ENCODE results near the gene FAM131A.
A peak's percentile ranks its signal among the peaks of the same experiment; 100 is the strongest.

The FAM131A gene

DNA sequence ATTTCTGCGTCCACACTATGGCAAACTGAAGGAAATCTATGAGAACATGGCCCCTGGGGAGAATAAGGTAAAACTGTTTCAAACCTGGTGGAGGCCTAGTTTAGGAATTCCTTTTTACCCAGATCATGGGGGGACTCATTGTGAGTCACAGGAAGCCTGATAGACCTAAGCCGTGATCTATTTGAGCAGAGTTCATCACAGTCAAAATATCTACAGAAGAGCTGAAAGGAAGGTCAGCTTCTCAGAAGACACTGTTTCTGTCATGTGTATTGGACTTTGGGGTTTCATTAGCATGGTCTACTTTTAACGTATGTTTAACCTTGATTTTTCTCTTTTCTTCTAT lies 37.1 kb upstream of the FAM131A start:
- H3K79me2 ChIP-seq (ENCODE audit: insufficient read depth, low read length) = peaks cover 16% of the 10 kb centered on the region
- peak overlapping the region; percentile 89 for H3K4me3 ChIP-seq (ENCODE audit: insufficient read depth, low read length, poor library complexity, severe bottlenecking)
- no peaks in the 10 kb centered on the region for H3K27me3 ChIP-seq (ENCODE audit: low read length)
- no peak overlapping the region for H3K27ac ChIP-seq (ENCODE audit: low read depth, low read length)
- no peaks in the 10 kb centered on the region for H3K9me3 ChIP-seq (ENCODE audit: insufficient read depth, low read length)
- H4K20me1 ChIP-seq (ENCODE audit: low read depth, low read length) = no peaks in the 10 kb centered on the region
- peaks cover 7% of the 10 kb centered on the region; the same call in 1 of the 2 replicates for H3K36me3 ChIP-seq (ENCODE audit: low read length)
- H3F3A ChIP-seq (ENCODE audit: insufficient read depth) = no peaks in the 10 kb centered on the region
- no peak for TF ChIP-seq EZH2phosphoT487 (conservative IDR thresholded peaks at IDR 0.05; ENCODE audit: low read length)
- TF ChIP-seq, protein P1, sequence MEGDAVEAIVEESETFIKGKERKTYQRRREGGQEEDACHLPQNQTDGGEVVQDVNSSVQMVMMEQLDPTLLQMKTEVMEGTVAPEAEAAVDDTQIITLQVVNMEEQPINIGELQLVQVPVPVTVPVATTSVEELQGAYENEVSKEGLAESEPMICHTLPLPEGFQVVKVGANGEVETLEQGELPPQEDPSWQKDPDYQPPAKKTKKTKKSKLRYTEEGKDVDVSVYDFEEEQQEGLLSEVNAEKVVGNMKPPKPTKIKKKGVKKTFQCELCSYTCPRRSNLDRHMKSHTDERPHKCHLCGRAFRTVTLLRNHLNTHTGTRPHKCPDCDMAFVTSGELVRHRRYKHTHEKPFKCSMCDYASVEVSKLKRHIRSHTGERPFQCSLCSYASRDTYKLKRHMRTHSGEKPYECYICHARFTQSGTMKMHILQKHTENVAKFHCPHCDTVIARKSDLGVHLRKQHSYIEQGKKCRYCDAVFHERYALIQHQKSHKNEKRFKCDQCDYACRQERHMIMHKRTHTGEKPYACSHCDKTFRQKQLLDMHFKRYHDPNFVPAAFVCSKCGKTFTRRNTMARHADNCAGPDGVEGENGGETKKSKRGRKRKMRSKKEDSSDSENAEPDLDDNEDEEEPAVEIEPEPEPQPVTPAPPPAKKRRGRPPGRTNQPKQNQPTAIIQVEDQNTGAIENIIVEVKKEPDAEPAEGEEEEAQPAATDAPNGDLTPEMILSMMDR (IDR thresholded peaks at IDR 0.05; ENCODE audit: insufficient read depth, low read length, poor library complexity, severe bottlenecking) = no peak
- H2AFZ ChIP-seq (ENCODE audit: low read depth, low read length, severe bottlenecking) = no peak overlapping the region
- H3K9ac ChIP-seq (ENCODE audit: low read length) = peak overlapping the region; percentile 92
- H3K9me2 ChIP-seq (replicated peaks; ENCODE audit: insufficient read depth, low read length) = no peaks in the 10 kb centered on the region
- H3K4me2 ChIP-seq (ENCODE audit: low read depth, low read length, poor library complexity, severe bottlenecking) = peak overlapping the region; percentile 85

DNA sequence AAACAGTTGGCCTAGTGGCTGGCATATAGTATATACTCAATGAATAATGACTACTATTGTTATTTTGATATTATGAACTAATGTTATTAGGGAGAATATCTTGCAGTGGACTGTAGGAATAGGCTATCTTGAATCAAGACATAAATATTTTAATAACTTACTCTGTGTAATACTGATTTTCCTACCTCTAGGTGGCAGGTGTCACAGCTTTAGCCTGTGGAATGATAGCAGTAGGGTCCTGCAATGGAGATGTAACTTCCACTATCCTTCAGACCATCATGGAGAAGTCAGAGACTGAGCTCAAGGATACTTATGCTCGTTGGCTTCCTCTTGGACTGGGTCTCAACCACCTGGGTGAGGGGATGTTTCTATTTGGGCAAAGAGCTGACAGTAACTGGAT lies 31.8 kb upstream of the FAM131A start:
- Histone ChIP-seq H3K9me2 (replicated peaks; ENCODE audit: insufficient read depth, low read length) (no peaks in the 10 kb centered on the region), H3K79me2 (ENCODE audit: insufficient read depth, low read length) (peaks cover 3% of the 10 kb centered on the region), H3K9ac (ENCODE audit: low read length) (no peak overlapping the region), H3K9me3 (ENCODE audit: insufficient read depth, low read length) (no peaks in the 10 kb centered on the region), H3K27me3 (ENCODE audit: low read length) (no peaks in the 10 kb centered on the region), H2AFZ (ENCODE audit: low read depth, low read length, severe bottlenecking) (no peak overlapping the region), H4K20me1 (ENCODE audit: low read depth, low read length) (no peaks in the 10 kb centered on the region), H3F3A (ENCODE audit: insufficient read depth) (no peaks in the 10 kb centered on the region), H3K36me3 (ENCODE audit: low read length) (peaks cover 2% of the 10 kb centered on the region; the same call in 1 of the 2 replicates), H3K27ac (ENCODE audit: low read depth, low read length) (no peak overlapping the region), H3K4me2 (ENCODE audit: low read depth, low read length, poor library complexity, severe bottlenecking) (no peak overlapping the region), H3K4me3 (ENCODE audit: insufficient read depth, low read length, poor library complexity, severe bottlenecking) (no peak overlapping the region)
- TF ChIP-seq, protein P1 (IDR thresholded peaks at IDR 0.05; ENCODE audit: insufficient read depth, low read length, poor library complexity, severe bottlenecking) = no peak
- TF ChIP-seq EZH2phosphoT487 (conservative IDR thresholded peaks at IDR 0.05; ENCODE audit: low read length) = no peak

DNA sequence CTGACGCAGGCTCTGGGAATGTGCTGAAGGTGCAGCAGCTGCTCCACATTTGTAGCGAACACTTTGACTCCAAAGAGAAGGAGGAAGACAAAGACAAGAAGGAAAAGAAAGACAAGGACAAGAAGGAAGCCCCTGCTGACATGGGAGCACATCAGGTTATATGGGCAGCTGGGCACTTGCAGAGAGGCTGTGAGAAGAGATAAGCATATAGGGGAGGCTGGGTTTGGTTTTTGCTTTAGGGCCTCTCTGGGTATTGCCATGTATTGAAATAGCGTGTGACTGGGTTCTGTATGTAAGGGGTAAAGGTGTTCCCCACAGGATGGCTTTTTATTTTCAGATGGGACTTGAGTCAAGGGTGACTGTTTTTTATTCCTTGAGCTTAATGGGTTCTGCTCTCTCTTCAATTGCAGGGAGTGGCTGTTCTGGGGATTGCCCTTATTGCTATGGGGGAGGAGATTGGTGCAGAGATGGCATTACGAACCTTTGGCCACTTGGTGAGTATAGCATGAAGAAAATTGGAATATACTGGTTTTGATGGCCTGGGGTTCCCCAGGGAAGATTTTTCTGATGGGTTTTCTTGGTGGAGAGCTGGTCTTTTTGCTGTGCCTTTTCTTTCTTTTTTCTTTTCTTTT lies 30.9 kb upstream of the FAM131A start:
- Histone ChIP-seq H3K27me3 (ENCODE audit: low read length) (no peaks in the 10 kb centered on the region), H3K79me2 (ENCODE audit: insufficient read depth, low read length) (no peaks in the 10 kb centered on the region)
- TF ChIP-seq EZH2phosphoT487 (conservative IDR thresholded peaks at IDR 0.05; ENCODE audit: low read length) = no peak
- TF ChIP-seq, protein P1 (IDR thresholded peaks at IDR 0.05; ENCODE audit: insufficient read depth, low read length, poor library complexity, severe bottlenecking) = no peak

More for the DNA sequence above, 30.9 kb upstream of the FAM131A start:
- H3K4me2 ChIP-seq (ENCODE audit: low read depth, low read length, poor library complexity, severe bottlenecking) = no peak overlapping the region
- no peaks in the 10 kb centered on the region for H4K20me1 ChIP-seq (ENCODE audit: low read depth, low read length)
- H3K9ac ChIP-seq (ENCODE audit: low read length) = no peak overlapping the region
- no peak overlapping the region for H2AFZ ChIP-seq (ENCODE audit: low read depth, low read length, severe bottlenecking)
- 0 out of 2 replicates have a peak, but pooled peaks cover 7% of the 10 kb centered on the region for H3F3A ChIP-seq (ENCODE audit: insufficient read depth)
- no peak overlapping the region for H3K27ac ChIP-seq (ENCODE audit: low read depth, low read length)
- no peaks in the 10 kb centered on the region for H3K9me3 ChIP-seq (ENCODE audit: insufficient read depth, low read length)
- no peaks in the 10 kb centered on the region; the same call in 1 of the 2 replicates for H3K36me3 ChIP-seq (ENCODE audit: low read length)
- no peaks in the 10 kb centered on the region for H3K9me2 ChIP-seq (replicated peaks; ENCODE audit: insufficient read depth, low read length)
- H3K4me3 ChIP-seq (ENCODE audit: insufficient read depth, low read length, poor library complexity, severe bottlenecking) = no peak overlapping the region

All from SU-DHL-6 (cell line).